Transverse colon (tissue), 4 donors: ENCODE data around the gene FAM151B. TPM values are rescaled to one million over a fixed set of nuclear protein-coding genes. Genes with fewer than 3 reads are reported as not detected.

Experiments used
- DNase-seq: peaks from one replicate; pipeline ENCODE4 v3.0.0-alpha.2; 2019
- H3K27ac ChIP-seq, 4 donors: fragments of 200-600 bp; sonication (generic); 2 replicates each; pipeline ENCODE4 v1.5.1; 2016 to 2018; ENCODE audit warnings: inconsistent platforms in 4 of 4
- H3K27me3 ChIP-seq: fragments of 200-600 bp; sonication (generic); 2 replicates; pipeline ENCODE4 v1.5.1; 2017; ENCODE audit warnings: inconsistent platforms
- H3K36me3 ChIP-seq, 4 donors: fragments of 200-600 bp; sonication (generic); 2 replicates each; pipeline ENCODE4 v1.5.1; 2017 to 2019; ENCODE audit warnings: inconsistent platforms in 4 of 4
- H3K4me1 ChIP-seq, 4 donors: fragments of 200-600 bp; sonication (generic); 2 replicates each; pipeline ENCODE4 v1.5.1; 2017 to 2020; ENCODE audit warnings: inconsistent platforms in 4 of 4
- H3K4me3 ChIP-seq, 4 donors: fragments of 200-600 bp; sonication (generic); 1 replicate in 1 of 4; 2 replicates in 3 of 4; pipeline versions ENCODE4 v1.5.1 to v1.6.1; 2017 to 2019; ENCODE audit warnings: inconsistent platforms in 4 of 4
- H3K9me3 ChIP-seq, 2 donors: fragments of 200-600 bp; sonication (generic); 2 replicates each; pipeline ENCODE4 v1.5.1; 2017 to 2019; ENCODE audit warnings: inconsistent platforms in 2 of 2
- CTCF ChIP-seq, 5 experiments: fragments of 200-600 bp in 3 of 5; fragments of 450-650 bp in 2 of 5; sonication (generic) in 3 of 5; IDR thresholded peaks; 1 replicate in 2 of 5; 2 replicates in 3 of 5; pipeline ENCODE4 v1.5.1; 2016 to 2017; ENCODE audit warnings: antibody characterized with exemption in 5 of 5, inconsistent platforms in 3 of 5, mild to moderate bottlenecking in 2 of 5, moderate library complexity in 1 of 5
- EP300 ChIP-seq: sonication (generic); formaldehyde crosslinking; IDR thresholded peaks from one replicate; pipeline ENCODE4 v1.6.1; 2017; ENCODE audit warnings: antibody characterized with exemption, low read depth
- POLR2A ChIP-seq: fragments of 450-650 bp; IDR thresholded peaks from one replicate; pipeline ENCODE4 v1.6.1; 2016; ENCODE audit warnings: antibody characterized with exemption, mild to moderate bottlenecking, moderate library complexity
- POLR2AphosphoS5 ChIP-seq, 3 donors: sonication (generic); formaldehyde crosslinking; IDR thresholded peaks; one replicate each; pipeline ENCODE4 v1.6.1; 2016; ENCODE audit warnings: antibody characterized with exemption in 3 of 3
- WGBS, 2 donors: methylation state at CpG; one replicate each; pipeline ENCODE4 v1.1.5; 2018; ENCODE audit warnings: low coverage in 1 of 2; 5-methylcytosine and 5-hydroxymethylcytosine counted together
- in situ Hi-C, 4 donors: fragments of 200-750 bp; cut with MboI; loops; one replicate each; pipeline versions ENCODE4 v1.15.0 to v1.15.1; 2017; ENCODE audit warnings: low sequenced_read_pairs in 3 of 4, low pct_ligation_motif_present in 1 of 4, low pct_unique_long_range_greater_than_20kb in 1 of 4
- intact Hi-C: fragments of 100-400 bp; cut with DNase I; formaldehyde crosslinking; loops from one replicate; pipeline ENCODE4 v1.15.1; 2023; ENCODE audit warnings: low total_unique reads
- total RNA-seq, 4 donors: library from RNA; depleted of rRNA; stranded (reverse); fragments of >200 nt; gene quantifications; one replicate each; pipeline ENCODE4 v1.1.0, GENCODE V29; 2016

FAM151B gene
- total RNA-seq, 4 donors from 2014 or later: 1.1 to 4.1 (median 3.8) TPM; not detected in 1

- TF ChIP-seq POLR2A: no peak
- TF ChIP-seq POLR2AphosphoS5 (IDR thresholded peaks at IDR 0.05): no peak
- no peak for TF ChIP-seq CTCF (IDR thresholded peaks at IDR 0.05)
- no peak for TF ChIP-seq EP300
- Histone ChIP-seq H3K27me3 (no peaks in the 10 kb centered on the region), H3K4me3 (no peak overlapping the region), H3K27ac (no peak overlapping the region), H3K9me3 (no peaks in the 10 kb centered on the region), H3K4me1 (no peaks in the 10 kb centered on the region), H3K36me3 (no peaks in the 10 kb centered on the region)
- WGBS, 2 donors: 59% methylated on average over 1 of the region's 1 CpG; no CpG with 5 or more reads in 1 of the 2 donors
- in situ Hi-C loops: no loop called here
- intact Hi-C loops: no loop called here
- DNase-seq: no peak
Observed at GRCh38 chr5:80503641-80504040, 15.7 kb downstream of the FAM151B start.

- Histone ChIP-seq H3K36me3 (no peaks in the 10 kb centered on the region), H3K27me3 (no peaks in the 10 kb centered on the region), H3K4me3 (no peak overlapping the region), H3K27ac (no peak overlapping the region), H3K9me3 (no peaks in the 10 kb centered on the region), H3K4me1 (no peaks in the 10 kb centered on the region)
- WGBS, 2 donors: 67 to 96% methylated on average over 1 of the region's 1 CpG
- TF ChIP-seq EP300: no peak
- TF ChIP-seq POLR2AphosphoS5 (IDR thresholded peaks at IDR 0.05): no peak
- no peak for TF ChIP-seq POLR2A
- DNase-seq: no peak
- in situ Hi-C loops: no loop called here
- intact Hi-C loops: no loop called here
Observed at GRCh38 chr5:80504833-80505232, 16.9 kb downstream of the FAM151B start.

GRCh38 chr5:80507663-80508062 lies 19.8 kb downstream of the FAM151B start:
- Histone ChIP-seq H3K4me1 (no peaks in the 10 kb centered on the region), H3K9me3 (no peaks in the 10 kb centered on the region), H3K36me3 (no peaks in the 10 kb centered on the region), H3K4me3 (no peak overlapping the region), H3K27me3 (no peaks in the 10 kb centered on the region), H3K27ac (no peak overlapping the region)
- intact Hi-C loops (no loop called here), in situ Hi-C loops (no loop called here)
- WGBS, 2 donors: 80 to 94% methylated on average over 2 to 3 of the region's 3 CpGs
- TF ChIP-seq POLR2AphosphoS5 (IDR thresholded peaks at IDR 0.05) (no peak), EP300 (no peak), POLR2A (no peak), CTCF (IDR thresholded peaks at IDR 0.05) (no peak)
- DNase-seq: no peak

GRCh38 chr5:80508844-80509243 lies 20.9 kb downstream of the FAM151B start:
- no peak for TF ChIP-seq POLR2AphosphoS5 (IDR thresholded peaks at IDR 0.05)
- no peak for TF ChIP-seq CTCF (IDR thresholded peaks at IDR 0.05)
- no peak for TF ChIP-seq POLR2A
- no peak for TF ChIP-seq EP300
- H3K27ac ChIP-seq: no peak overlapping the region
- H3K4me3 ChIP-seq: no peak overlapping the region
- intact Hi-C loops (no loop called here), in situ Hi-C loops (no loop called here)
- H3K27me3 ChIP-seq: no peaks in the 10 kb centered on the region
- no peaks in the 10 kb centered on the region for H3K36me3 ChIP-seq
- no peak for DNase-seq
- 84 to 86% methylated on average over 6 of the region's 6 CpGs for WGBS, 2 donors
- no peaks in the 10 kb centered on the region for H3K9me3 ChIP-seq
- H3K4me1 ChIP-seq: no peaks in the 10 kb centered on the region

- H3K27ac ChIP-seq: no peak overlapping the region
- DNase-seq: no peak
- no peaks in the 10 kb centered on the region for H3K36me3 ChIP-seq
- in situ Hi-C loops: no loop called here
- H3K27me3 ChIP-seq: no peaks in the 10 kb centered on the region
- 83 to 90% methylated on average over 3 to 4 of the region's 4 CpGs for WGBS, 2 donors
- H3K4me1 ChIP-seq: no peaks in the 10 kb centered on the region
- no peaks in the 10 kb centered on the region for H3K9me3 ChIP-seq
- TF ChIP-seq POLR2A: no peak
- no peak for TF ChIP-seq POLR2AphosphoS5 (IDR thresholded peaks at IDR 0.05)
- TF ChIP-seq EP300: no peak
- TF ChIP-seq CTCF (IDR thresholded peaks at IDR 0.05): no peak
- intact Hi-C loops: no loop called here
- H3K4me3 ChIP-seq: no peak overlapping the region
Observed at GRCh38 chr5:80509362-80509761, 21.5 kb downstream of the FAM151B start.
